Osteoblast (primary cell): ENCODE results near the gene ZDHHC11B. TPM values are rescaled to one million over a fixed set of nuclear protein-coding genes. Genes with fewer than 3 reads are reported as not detected.
"Not testable (repeated sequence)": the region's sequence is repeated elsewhere in the genome, so short reads cannot be mapped to it uniquely, and the experiment has no call there.

Source experiments
- DNase-seq: peaks from one replicate; pipeline ENCODE4 v3.0.0; 2011; ENCODE audit warnings: low spot score, mixed read lengths; ENCODE audit not compliant: insufficient read length; ENCODE audit errors: missing footprints
- H2AFZ ChIP-seq: 2 replicates; pipeline ENCODE4 v1.6.0; 2011; ENCODE audit warnings: mild to moderate bottlenecking, low read length
- H3K27ac ChIP-seq: 2 replicates; pipeline ENCODE4 v1.5.1; 2011; ENCODE audit warnings: mild to moderate bottlenecking, low read depth, low read length, moderate library complexity
- H3K27me3 ChIP-seq: 2 replicates; pipeline ENCODE4 v1.6.0; 2012; ENCODE audit warnings: mild to moderate bottlenecking, control low read depth, inconsistent platforms, low read length, moderate library complexity; ENCODE audit not compliant: insufficient read depth
- H3K36me3 ChIP-seq: 2 replicates; pipeline ENCODE4 v1.5.1; 2011; ENCODE audit warnings: mild to moderate bottlenecking, low read length, control low read depth, moderate library complexity; ENCODE audit not compliant: insufficient read depth
- H3K4me1 ChIP-seq: 2 replicates; pipeline ENCODE4 v1.5.1; 2011; ENCODE audit warnings: mild to moderate bottlenecking, low read length, control low read depth, moderate library complexity; ENCODE audit not compliant: insufficient read depth
- H3K4me2 ChIP-seq: 2 replicates; pipeline ENCODE4 v1.6.0; 2011; ENCODE audit warnings: mild to moderate bottlenecking, low read length; ENCODE audit not compliant: insufficient read depth
- H3K4me3 ChIP-seq: fragments of 200-600 bp; sonication (generic); 3 replicates; pipeline ENCODE4 v1.5.1; 2012; ENCODE audit warnings: mild to moderate bottlenecking, low read length, inconsistent platforms; ENCODE audit not compliant: insufficient read depth
- H3K79me2 ChIP-seq: 2 replicates; pipeline ENCODE4 v1.6.0; 2012; ENCODE audit warnings: mild to moderate bottlenecking, low read length, control low read depth, inconsistent platforms; ENCODE audit not compliant: insufficient read depth
- H3K9me3 ChIP-seq: 2 replicates; pipeline ENCODE4 v1.5.1; 2011; ENCODE audit warnings: low read depth, low read length, control low read depth
- H4K20me1 ChIP-seq: 2 replicates; pipeline ENCODE4 v1.6.0; 2012; ENCODE audit warnings: mild to moderate bottlenecking, low read length, control low read depth; ENCODE audit not compliant: insufficient read depth
- total RNA-seq: library from RNA; depleted of rRNA; stranded (reverse); fragments of >200 nt; gene quantifications from 2 replicates; pipeline ENCODE4 v1.2.3, GENCODE V29; 2012
- TF ChIP-seq, protein P1 (sequence below): IDR thresholded peaks from 2 replicates; pipeline ENCODE4 v1.5.1; 2011; ENCODE audit warnings: mild to moderate bottlenecking, low read depth, low read length, moderate library complexity; ENCODE audit errors: extremely low read depth

Gene ZDHHC11B
- total RNA-seq, result not detected in 2 replicates

GRCh38 chr5:784428-785177, at the start of gene ZDHHC11B:
ZDHHC11B (minus strand) TSS chr5:784729; CDS start chr5:766919, 17,810 bp downstream.
- peak; percentile 91 for DNase-seq
- not testable (repeated sequence) for H4K20me1 ChIP-seq

GRCh38 chr5:834013-834412, 49.5 kb upstream of the ZDHHC11B start:
- not testable (repeated sequence) for H3K9me3 ChIP-seq, H3K79me2 ChIP-seq, H3K36me3 ChIP-seq, H3K4me1 ChIP-seq, H3K4me3 ChIP-seq, DNase-seq, H2AFZ ChIP-seq, H3K4me2 ChIP-seq, H3K27me3 ChIP-seq, H3K27ac ChIP-seq, H4K20me1 ChIP-seq

More at GRCh38 chr5:784428-785177, at the start of gene ZDHHC11B:
- not testable (repeated sequence) for H3K27ac ChIP-seq, H3K36me3 ChIP-seq, H3K9me3 ChIP-seq, H3K27me3 ChIP-seq, H3K4me3 ChIP-seq, H3K4me2 ChIP-seq, H2AFZ ChIP-seq, H3K4me1 ChIP-seq, H3K79me2 ChIP-seq

- DNase-seq, H3K27ac ChIP-seq, H3K9me3 ChIP-seq, H3K4me2 ChIP-seq, H3K79me2 ChIP-seq, H3K4me1 ChIP-seq, H3K4me3 ChIP-seq, H3K27me3 ChIP-seq, H4K20me1 ChIP-seq, H2AFZ ChIP-seq, H3K36me3 ChIP-seq: not testable (repeated sequence)
Observed at GRCh38 chr5:828194-828593, 43.7 kb upstream of the ZDHHC11B start.

- H3K4me3 ChIP-seq, H3K27me3 ChIP-seq, H3K36me3 ChIP-seq, H3K4me1 ChIP-seq, H3K4me2 ChIP-seq, H3K27ac ChIP-seq, H3K9me3 ChIP-seq, H3K79me2 ChIP-seq, DNase-seq, H4K20me1 ChIP-seq, H2AFZ ChIP-seq: not testable (repeated sequence)
Observed at GRCh38 chr5:825544-825943, 41.0 kb upstream of the ZDHHC11B start.

DNA sequence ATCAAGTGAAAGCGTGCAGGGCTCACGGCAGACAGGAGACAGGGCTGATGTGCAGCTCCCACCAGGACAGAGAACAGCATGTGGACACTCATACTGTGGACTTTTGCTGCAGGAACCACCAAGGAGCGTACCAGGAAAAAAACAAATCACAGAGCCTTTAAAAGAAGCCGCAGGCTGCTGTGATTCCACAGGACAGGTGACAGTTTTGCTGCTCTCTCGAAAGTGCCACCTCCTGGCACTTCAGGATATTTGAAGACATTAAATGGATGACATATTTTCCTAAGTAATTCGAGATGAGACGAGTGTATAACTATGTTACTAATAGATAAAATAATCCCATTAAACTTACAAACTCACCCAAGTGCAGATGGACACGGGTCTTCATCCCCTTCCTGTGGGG, 37.0 kb upstream of the ZDHHC11B start:
- Histone ChIP-seq H3K36me3 (no peaks in the 10 kb centered on the region), H3K27ac (no peak overlapping the region), H3K27me3 (no peaks in the 10 kb centered on the region), H4K20me1 (no peaks in the 10 kb centered on the region), H2AFZ (no peak overlapping the region), H3K4me1 (no peaks in the 10 kb centered on the region), H3K9me3 (no peaks in the 10 kb centered on the region), H3K79me2 (no peaks in the 10 kb centered on the region), H3K4me3 (no peak overlapping the region), H3K4me2 (no peak overlapping the region)
- DNase-seq, result no peak
- TF ChIP-seq, protein P1, sequence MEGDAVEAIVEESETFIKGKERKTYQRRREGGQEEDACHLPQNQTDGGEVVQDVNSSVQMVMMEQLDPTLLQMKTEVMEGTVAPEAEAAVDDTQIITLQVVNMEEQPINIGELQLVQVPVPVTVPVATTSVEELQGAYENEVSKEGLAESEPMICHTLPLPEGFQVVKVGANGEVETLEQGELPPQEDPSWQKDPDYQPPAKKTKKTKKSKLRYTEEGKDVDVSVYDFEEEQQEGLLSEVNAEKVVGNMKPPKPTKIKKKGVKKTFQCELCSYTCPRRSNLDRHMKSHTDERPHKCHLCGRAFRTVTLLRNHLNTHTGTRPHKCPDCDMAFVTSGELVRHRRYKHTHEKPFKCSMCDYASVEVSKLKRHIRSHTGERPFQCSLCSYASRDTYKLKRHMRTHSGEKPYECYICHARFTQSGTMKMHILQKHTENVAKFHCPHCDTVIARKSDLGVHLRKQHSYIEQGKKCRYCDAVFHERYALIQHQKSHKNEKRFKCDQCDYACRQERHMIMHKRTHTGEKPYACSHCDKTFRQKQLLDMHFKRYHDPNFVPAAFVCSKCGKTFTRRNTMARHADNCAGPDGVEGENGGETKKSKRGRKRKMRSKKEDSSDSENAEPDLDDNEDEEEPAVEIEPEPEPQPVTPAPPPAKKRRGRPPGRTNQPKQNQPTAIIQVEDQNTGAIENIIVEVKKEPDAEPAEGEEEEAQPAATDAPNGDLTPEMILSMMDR, result no peak

DNA sequence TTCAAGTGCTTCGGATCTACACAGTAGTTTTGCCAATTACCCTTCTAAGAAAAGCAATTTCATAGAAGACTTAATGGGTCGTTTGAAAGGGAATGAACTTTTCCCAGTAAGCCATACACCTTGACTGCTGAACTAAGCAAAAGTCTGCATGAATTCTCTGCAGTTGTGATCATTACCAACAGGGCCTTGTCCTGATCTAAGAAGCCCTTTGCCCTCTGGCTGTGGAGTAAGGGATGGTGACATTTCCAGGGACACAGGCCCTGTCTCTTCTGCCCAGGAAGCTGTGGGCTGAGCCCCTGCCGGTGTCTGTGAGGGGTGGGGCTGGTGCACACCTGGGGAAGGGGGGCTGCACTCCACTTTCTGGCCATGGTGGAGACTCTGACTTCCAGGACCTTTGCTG, 35.7 kb upstream of the ZDHHC11B start:
- no peaks in the 10 kb centered on the region for H3K27me3 ChIP-seq
- no peaks in the 10 kb centered on the region for H3K79me2 ChIP-seq
- no peak overlapping the region for H3K4me3 ChIP-seq
- no peak overlapping the region for H3K27ac ChIP-seq
- H3K9me3 ChIP-seq, result no peaks in the 10 kb centered on the region
- no peaks in the 10 kb centered on the region for H4K20me1 ChIP-seq
- no peak overlapping the region for H3K4me2 ChIP-seq
- TF ChIP-seq, protein P1, result no peak
- no peaks in the 10 kb centered on the region for H3K4me1 ChIP-seq
- no peak overlapping the region for H2AFZ ChIP-seq
- no peak for DNase-seq
- no peaks in the 10 kb centered on the region for H3K36me3 ChIP-seq
